ENCODE measurements around the gene EIF4G3.

- TF ChIP-seq CTCF (IDR thresholded peaks at IDR 0.05) = no peak
- TF ChIP-seq POLR2A (IDR thresholded peaks at IDR 0.05) = no peak
Observed at GRCh38 chr1:20819818-20820217, 356.9 kb downstream of the EIF4G3 start.
